Endothelial cell of umbilical vein (primary cell): Measurements from ENCODE around the gene GSDME. TPM values are rescaled to one million over a fixed set of nuclear protein-coding genes. Genes with fewer than 3 reads are reported as not detected.

Experiments used
- BruUV-seq: library from RNA; stranded (reverse); fragments of 400-500 nt; replicated peaks from 2 replicates; lab custom pipeline; 2021; lab: Mats Ljungman, UMichigan
- CTCF ChIA-PET: fragments of 300-600, 350-600 bp; sonication (Branson Sonifier 250); formaldehyde crosslinking; loops from one replicate; lab custom pipeline; 2021; ENCODE audit warnings: antibody characterized with exemption, inconsistent platforms; lab: Charles Lee
- POLR2A ChIA-PET: fragments of 300-600, 350-600 bp; sonication (Branson Sonifier 250); formaldehyde crosslinking; loops from one replicate; lab custom pipeline; 2021; ENCODE audit warnings: antibody characterized with exemption, inconsistent platforms; lab: Charles Lee
- DNase-seq: peaks from one replicate; pipeline ENCODE4 v3.0.0-alpha.2; 2011; ENCODE audit warnings: low read depth, low spot score
- FAIRE-seq: peaks from 2 replicates; lab custom pipeline; 2011; peaks lifted over from hg19 to GRCh38; lab: Jason Lieb, UNC
- H2AFZ ChIP-seq: 2 replicates; pipeline ENCODE4 v1.6.0; 2012; ENCODE audit warnings: low read depth, low read length, control low read depth, inconsistent platforms
- H3K27ac ChIP-seq: 2 replicates; pipeline ENCODE4 v1.5.1; 2011; ENCODE audit warnings: low read depth, mild to moderate bottlenecking, control low read depth, low read length, moderate library complexity; ENCODE audit not compliant: insufficient read depth
- H3K27me3 ChIP-seq, 2 experiments: 2 replicates each; pipeline versions ENCODE4 v1.6.0 to v1.6.1; 2011; ENCODE audit warnings: low read length in 2 of 2, mixed read lengths in 1 of 2; ENCODE audit not compliant: control insufficient read depth in 2 of 2, insufficient read depth in 2 of 2
- H3K36me3 ChIP-seq, 2 experiments: 2 replicates in 1 of 2; 3 replicates in 1 of 2; pipeline ENCODE4 v1.5.1; 2011; ENCODE audit warnings: low read length in 2 of 2, mild to moderate bottlenecking in 1 of 2, moderate library complexity in 1 of 2; ENCODE audit not compliant: control insufficient read depth in 2 of 2, insufficient read depth in 2 of 2; ENCODE audit errors: extremely low read depth in 1 of 2
- H3K4me1 ChIP-seq: 3 replicates; pipeline ENCODE4 v1.5.1; 2011; ENCODE audit warnings: mild to moderate bottlenecking, low read length; ENCODE audit not compliant: control insufficient read depth, insufficient read depth; ENCODE audit errors: extremely low read depth
- H3K4me2 ChIP-seq: 2 replicates; pipeline ENCODE4 v1.6.1; 2011; ENCODE audit warnings: low read length, control low read depth, mixed read lengths; ENCODE audit not compliant: insufficient read depth
- H3K4me3 ChIP-seq, 3 experiments: fragments of 200-600 bp in 1 of 3; sonication (generic), shearing (Covaris generic) in 1 of 3; replicated peaks in 1 of 3; 2 replicates each; pipeline ENCODE4 v1.5.1; 2011 to 2016; ENCODE audit warnings: control low read depth in 3 of 3, low read length in 3 of 3, mild to moderate bottlenecking in 2 of 3, inconsistent platforms in 1 of 3, low read depth in 1 of 3, moderate library complexity in 1 of 3; ENCODE audit not compliant: insufficient read depth in 1 of 3
- H3K79me2 ChIP-seq: 2 replicates; pipeline ENCODE4 v1.6.0; 2012; ENCODE audit warnings: low read length, inconsistent platforms; ENCODE audit not compliant: control insufficient read depth, insufficient read depth
- H3K9ac ChIP-seq: replicated peaks from 2 replicates; pipeline ENCODE3; 2011; ENCODE audit warnings: low read length, control low read depth; ENCODE audit not compliant: insufficient read depth; ENCODE audit errors: extremely low read depth
- H3K9me1 ChIP-seq: replicated peaks from 3 replicates; pipeline ENCODE4 v1.6.0; 2011; ENCODE audit warnings: mild to moderate bottlenecking, low read length; ENCODE audit not compliant: control insufficient read depth, insufficient read depth; ENCODE audit errors: extremely low read depth
- H3K9me3 ChIP-seq: replicated peaks from 2 replicates; pipeline ENCODE4 v1.5.1; 2012; ENCODE audit warnings: low read length, inconsistent platforms; ENCODE audit not compliant: control insufficient read depth, insufficient read depth
- H4K20me1 ChIP-seq: replicated peaks from 2 replicates; pipeline ENCODE3; 2011; ENCODE audit warnings: mild to moderate bottlenecking, low read length; ENCODE audit not compliant: control insufficient read depth, insufficient read depth; ENCODE audit errors: extremely low read depth
- EZH2 ChIP-seq: IDR thresholded peaks from 2 replicates; pipeline ENCODE4 v1.6.1; 2012; ENCODE audit warnings: borderline replicate concordance, low read depth, mild to moderate bottlenecking, moderate library complexity, low read length, inconsistent platforms; ENCODE audit not compliant: severe bottlenecking
- FOS ChIP-seq: IDR thresholded peaks from 2 replicates; pipeline ENCODE4 v1.6.1; 2011; ENCODE audit warnings: mild to moderate bottlenecking, low read length, moderate library complexity, borderline replicate concordance; ENCODE audit not compliant: insufficient read depth
- GATA2 ChIP-seq: IDR thresholded peaks from 2 replicates; pipeline ENCODE4 v1.7.0; 2011; ENCODE audit warnings: low read depth, mild to moderate bottlenecking, moderate library complexity, mixed read lengths, low read length; ENCODE audit not compliant: insufficient read length, insufficient read depth
- JUN ChIP-seq: IDR thresholded peaks from 2 replicates; pipeline ENCODE4 v1.6.1; 2011; ENCODE audit warnings: borderline replicate concordance, low read depth; ENCODE audit not compliant: insufficient read length, insufficient read depth
- MYC ChIP-seq: IDR thresholded peaks from one replicate; pipeline ENCODE4 v1.6.1; 2011; ENCODE audit warnings: mild to moderate bottlenecking, low read depth, low read length
- POLR2A ChIP-seq: IDR thresholded peaks from 2 replicates; pipeline ENCODE4 v1.6.1; 2012; ENCODE audit warnings: low read depth, mild to moderate bottlenecking, control low read depth, low read length
- POLR2AphosphoS5 ChIP-seq: IDR thresholded peaks from 2 replicates; pipeline ENCODE4 v1.6.1; 2012; ENCODE audit warnings: low read depth, mild to moderate bottlenecking, control low read depth, low read length, moderate library complexity; ENCODE audit not compliant: insufficient read depth
- dilution Hi-C: fragments of 300-500 bp; cut with MboI; formaldehyde crosslinking; loops from one replicate; pipeline ENCODE4 v1.15.0; 2019; ENCODE audit warnings: low sequenced_read_pairs; ENCODE audit not compliant: extremely low pct_ligation_motif_present
- intact Hi-C: fragments of 100-400 bp; cut with micrococcal nuclease; formaldehyde crosslinking; loops from one replicate; pipeline ENCODE4 v1.10.0; 2022
- polyA plus RNA-seq, 4 experiments: library from polyadenylated mRNA; depleted of rRNA in 3 of 4; stranded (reverse) in 3 of 4; unstranded in 1 of 4; fragments of >200 nt; gene quantifications; 2 replicates each; pipeline versions ENCODE4 v1.2.1 to v1.2.3, GENCODE V29; 2011 to 2012; ENCODE audit warnings: missing spikeins in 1 of 4
- total RNA-seq: library from RNA; stranded (reverse); gene quantifications from 2 replicates; pipeline ENCODE4 v1.2.3, GENCODE V29; 2021
- TF ChIP-seq, protein P1 (sequence below), 2 donors: IDR thresholded peaks; 1 replicate in 1 of 2; 2 replicates in 1 of 2; pipeline ENCODE4 v1.5.1; 2011; ENCODE audit warnings: low read length in 2 of 2, mild to moderate bottlenecking in 2 of 2, moderate library complexity in 2 of 2, control low read depth in 1 of 2, inconsistent platforms in 1 of 2, low read depth in 1 of 2; ENCODE audit not compliant: insufficient read depth in 1 of 2; ENCODE audit errors: extremely low read depth in 1 of 2
- TF ChIP-seq, protein P2 (sequence below): IDR thresholded peaks from 2 replicates; pipeline ENCODE4 v1.6.1; 2011; ENCODE audit not compliant: insufficient read depth, insufficient read length

The GSDME gene
- total and polyA plus RNA-seq, 2 donors (not counting 3 experiments of a cell fraction or from before 2014, with no cell fraction given) = 21.1 to 23.4 TPM

GRCh38 chr7:24777806-24778205 lies 20.5 kb upstream of the GSDME start:
- Histone ChIP-seq H3K9ac (no peak overlapping the region), H3K9me3 (no peaks in the 10 kb centered on the region), H3K4me3 (no peak overlapping the region), H3K79me2 (no peaks in the 10 kb centered on the region), H3K4me2 (no peak overlapping the region), H4K20me1 (no peaks in the 10 kb centered on the region), H3K27ac (no peak overlapping the region), H3K27me3 (no peaks in the 10 kb centered on the region), H3K9me1 (no peaks in the 10 kb centered on the region), H3K4me1 (no peaks in the 10 kb centered on the region), H2AFZ (no peak overlapping the region), H3K36me3 (no peaks in the 10 kb centered on the region)
- intact Hi-C loops = no loop called here
- no TSS peak for BruUV-seq
- dilution Hi-C loops = no loop called here
- ChIA-PET CTCF (interaction anchor here (1.0 to 1.8 kb wide), 5 partner anchors 10 to 315 kb away, joined by 4 to 6 read pairs (median 5); no protein-coding TSS in a partner anchor), POLR2A (no interaction called here)
- FAIRE-seq = no peak
- TF ChIP-seq, protein P1, sequence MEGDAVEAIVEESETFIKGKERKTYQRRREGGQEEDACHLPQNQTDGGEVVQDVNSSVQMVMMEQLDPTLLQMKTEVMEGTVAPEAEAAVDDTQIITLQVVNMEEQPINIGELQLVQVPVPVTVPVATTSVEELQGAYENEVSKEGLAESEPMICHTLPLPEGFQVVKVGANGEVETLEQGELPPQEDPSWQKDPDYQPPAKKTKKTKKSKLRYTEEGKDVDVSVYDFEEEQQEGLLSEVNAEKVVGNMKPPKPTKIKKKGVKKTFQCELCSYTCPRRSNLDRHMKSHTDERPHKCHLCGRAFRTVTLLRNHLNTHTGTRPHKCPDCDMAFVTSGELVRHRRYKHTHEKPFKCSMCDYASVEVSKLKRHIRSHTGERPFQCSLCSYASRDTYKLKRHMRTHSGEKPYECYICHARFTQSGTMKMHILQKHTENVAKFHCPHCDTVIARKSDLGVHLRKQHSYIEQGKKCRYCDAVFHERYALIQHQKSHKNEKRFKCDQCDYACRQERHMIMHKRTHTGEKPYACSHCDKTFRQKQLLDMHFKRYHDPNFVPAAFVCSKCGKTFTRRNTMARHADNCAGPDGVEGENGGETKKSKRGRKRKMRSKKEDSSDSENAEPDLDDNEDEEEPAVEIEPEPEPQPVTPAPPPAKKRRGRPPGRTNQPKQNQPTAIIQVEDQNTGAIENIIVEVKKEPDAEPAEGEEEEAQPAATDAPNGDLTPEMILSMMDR (IDR thresholded peaks at IDR 0.05; ENCODE audit: extremely low read depth in 1 of 2, insufficient read depth in 1 of 2, low read depth in 1 of 2, low read length in 2 of 2) = no peak
- TF ChIP-seq POLR2AphosphoS5 (no peak), MYC (no peak), JUN (no peak), POLR2A (no peak), FOS (no peak), GATA2 (no peak), EZH2 (no peak)
- TF ChIP-seq, protein P2, sequence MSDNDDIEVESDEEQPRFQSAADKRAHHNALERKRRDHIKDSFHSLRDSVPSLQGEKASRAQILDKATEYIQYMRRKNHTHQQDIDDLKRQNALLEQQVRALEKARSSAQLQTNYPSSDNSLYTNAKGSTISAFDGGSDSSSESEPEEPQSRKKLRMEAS = no peak
- DNase-seq = no peak
